ENCODE data around the gene SEL1L.

DNA sequence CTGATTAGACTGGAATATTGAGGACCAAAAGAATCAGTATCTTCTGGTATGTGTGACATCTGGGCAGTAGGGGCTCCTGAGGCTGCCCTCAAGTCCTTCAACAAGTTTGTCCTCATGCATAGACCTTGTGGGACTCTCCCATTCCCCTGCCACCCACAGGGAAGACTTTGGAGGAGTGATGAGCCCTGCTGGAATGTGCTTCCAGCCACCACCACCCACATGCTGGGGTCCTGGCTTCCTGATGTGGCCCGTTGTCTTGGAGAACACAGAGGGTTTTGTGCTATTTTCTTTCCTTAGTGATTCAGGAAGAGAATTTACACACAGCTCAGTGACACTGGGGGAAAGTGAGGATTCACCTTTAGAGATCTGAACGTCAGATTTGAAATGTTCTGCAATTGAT lies 29.2 kb upstream of the SEL1L start:
- no peak for TF ChIP-seq REPIN1 (CRISPR knock-in tag; IDR thresholded peaks at IDR 0.05; ENCODE audit: borderline replicate concordance, low read depth)
- TF ChIP-seq, protein P1, sequence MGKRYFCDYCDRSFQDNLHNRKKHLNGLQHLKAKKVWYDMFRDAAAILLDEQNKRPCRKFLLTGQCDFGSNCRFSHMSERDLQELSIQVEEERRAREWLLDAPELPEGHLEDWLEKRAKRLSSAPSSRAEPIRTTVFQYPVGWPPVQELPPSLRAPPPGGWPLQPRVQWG (CRISPR knock-in tag; IDR thresholded peaks at IDR 0.05; ENCODE audit: borderline replicate concordance, low read depth) = no peak
- no peak for TF ChIP-seq PAF1 (CRISPR knock-in tag; IDR thresholded peaks at IDR 0.05)
- TF ChIP-seq RFX5 (IDR thresholded peaks at IDR 0.05; ENCODE audit: low read depth, low read length) = no peak
- TF ChIP-seq CBX1 (IDR thresholded peaks at IDR 0.05; ENCODE audit: low read depth) = no peak
